HepG2 (cell line): ENCODE measurements around the gene FBLL1. TPM values are rescaled to one million over a fixed set of nuclear protein-coding genes. Genes with fewer than 3 reads are reported as not detected.

Experiments used
- HES4 ChIP-seq: sonication (generic); formaldehyde crosslinking; IDR thresholded peaks from 2 replicates; pipeline ENCODE4 v1.9.0; 2021; ENCODE audit warnings: mild to moderate bottlenecking, missing genetic modification reagents, borderline replicate concordance
- KDM5A ChIP-seq: fragments of 200-600 bp; sonication (generic); IDR thresholded peaks from 2 replicates; pipeline ENCODE4 v1.7.0; 2018; ENCODE audit warnings: antibody characterized with exemption, mild to moderate bottlenecking, low read length, borderline replicate concordance
- NPAS2 ChIP-seq: sonication (generic); formaldehyde crosslinking; IDR thresholded peaks from 2 replicates; pipeline ENCODE4 v1.8.0; 2022; ENCODE audit warnings: mild to moderate bottlenecking, missing genetic modification reagents, borderline replicate concordance
- RBAK ChIP-seq: sonication (generic); formaldehyde crosslinking; IDR thresholded peaks from 2 replicates; pipeline ENCODE4 v1.5.1; 2020; ENCODE audit warnings: mild to moderate bottlenecking, missing genetic modification reagents
- SCMH1 ChIP-seq: sonication (generic); formaldehyde crosslinking; IDR thresholded peaks from 2 replicates; pipeline ENCODE4 v1.9.0; 2021; ENCODE audit warnings: missing genetic modification reagents, mild to moderate bottlenecking, borderline replicate concordance
- ZBTB38 ChIP-seq: sonication (generic); formaldehyde crosslinking; IDR thresholded peaks from 2 replicates; pipeline ENCODE4 v1.5.1; 2020; ENCODE audit warnings: mild to moderate bottlenecking, missing genetic modification reagents
- ZC3H13 ChIP-seq: sonication (generic); formaldehyde crosslinking; IDR thresholded peaks from 2 replicates; pipeline ENCODE4 v1.8.1; 2023; ENCODE audit warnings: mild to moderate bottlenecking, missing genetic modification reagents, moderate library complexity
- ZEB1 ChIP-seq: IDR thresholded peaks from 2 replicates; pipeline ENCODE4 v1.6.1; 2012; ENCODE audit warnings: mild to moderate bottlenecking, low read depth, inconsistent platforms; ENCODE audit not compliant: insufficient replicate concordance
- ZNF138 ChIP-seq: sonication (generic); formaldehyde crosslinking; IDR thresholded peaks from 2 replicates; pipeline ENCODE4 v1.5.0; 2020; ENCODE audit warnings: mild to moderate bottlenecking, low read depth, missing genetic modification reagents
- ZNF17 ChIP-seq: sonication (generic); formaldehyde crosslinking; IDR thresholded peaks from 2 replicates; pipeline ENCODE4 v1.5.0; 2020; ENCODE audit warnings: mild to moderate bottlenecking, missing genetic modification reagents
- ZNF205 ChIP-seq: IDR thresholded peaks from 2 replicates; pipeline ENCODE4 v1.6.1; 2018; ENCODE audit warnings: missing biosample characterization, missing genetic modification reagents
- ZNF567 ChIP-seq: sonication (generic); formaldehyde crosslinking; IDR thresholded peaks from 2 replicates; pipeline ENCODE4 v1.8.1; 2023; ENCODE audit warnings: mild to moderate bottlenecking, missing genetic modification reagents, borderline replicate concordance
- ZNF660 ChIP-seq: sonication (generic); formaldehyde crosslinking; IDR thresholded peaks from 2 replicates; pipeline ENCODE4 v1.5.1; 2020; ENCODE audit warnings: mild to moderate bottlenecking, low read depth, missing genetic modification reagents, borderline replicate concordance
- ZNF713 ChIP-seq: sonication (generic); formaldehyde crosslinking; IDR thresholded peaks from 2 replicates; pipeline ENCODE4 v1.4.0; 2020; ENCODE audit warnings: mild to moderate bottlenecking, missing genetic modification reagents
- ZNF775 ChIP-seq: sonication (generic); formaldehyde crosslinking; IDR thresholded peaks from 2 replicates; pipeline ENCODE4 v1.4.0; 2020; ENCODE audit warnings: missing genetic modification reagents, mild to moderate bottlenecking, moderate library complexity, borderline replicate concordance
- ZNF879 ChIP-seq: sonication (generic); formaldehyde crosslinking; IDR thresholded peaks from 2 replicates; pipeline ENCODE4 v1.8.1; 2023; ENCODE audit warnings: missing genetic modification reagents
- polyA plus RNA-seq, 8 experiments: library from polyadenylated mRNA; depleted of rRNA in 3 of 8; stranded (reverse) in 7 of 8; unstranded in 1 of 8; fragments of >200 nt; fragmentation: Illumina TruSeq in 4 of 8; extraction: Trizol in 4 of 8; gene quantifications; 2 replicates each; pipeline versions ENCODE4 v1.2.1 to v1.2.3, GENCODE V29; 2011 to 2016; ENCODE audit warnings: low read depth in 4 of 8, missing spikeins in 1 of 8, mixed read lengths in 1 of 8; ENCODE audit not compliant: insufficient read depth in 1 of 8
- total RNA-seq, 5 experiments: library from RNA; depleted of rRNA; stranded (reverse); fragments of >200 nt; fragmentation: Illumina TruSeq; extraction: Trizol; gene quantifications; 2 replicates each; pipeline ENCODE4 v1.2.3, GENCODE V29; 2016; ENCODE audit warnings: low read depth in 1 of 5
- TF ChIP-seq, protein P1 (sequence below): sonication (generic); formaldehyde crosslinking; IDR thresholded peaks from 2 replicates; pipeline ENCODE4 v1.5.0; 2020; ENCODE audit warnings: missing genetic modification reagents
- TF ChIP-seq, protein P2 (sequence below): IDR thresholded peaks from 2 replicates; pipeline ENCODE4 v1.4.0; 2020; ENCODE audit warnings: mild to moderate bottlenecking, missing genetic modification reagents
- TF ChIP-seq, protein P3 (sequence below): sonication (generic); formaldehyde crosslinking; IDR thresholded peaks from 2 replicates; pipeline ENCODE4 v1.5.0; 2020; ENCODE audit warnings: mild to moderate bottlenecking, missing genetic modification reagents
- TF ChIP-seq, protein P4 (sequence below): sonication (generic); formaldehyde crosslinking; IDR thresholded peaks from 2 replicates; pipeline ENCODE4 v1.5.0; 2020; ENCODE audit warnings: mild to moderate bottlenecking, missing genetic modification reagents, moderate library complexity

Gene FBLL1
- total and polyA plus RNA-seq, 2 of the 13 experiments (the other 11 are each of a cell fraction or from before 2014, with no cell fraction given) = 0.17 to 0.18 TPM

DNA sequence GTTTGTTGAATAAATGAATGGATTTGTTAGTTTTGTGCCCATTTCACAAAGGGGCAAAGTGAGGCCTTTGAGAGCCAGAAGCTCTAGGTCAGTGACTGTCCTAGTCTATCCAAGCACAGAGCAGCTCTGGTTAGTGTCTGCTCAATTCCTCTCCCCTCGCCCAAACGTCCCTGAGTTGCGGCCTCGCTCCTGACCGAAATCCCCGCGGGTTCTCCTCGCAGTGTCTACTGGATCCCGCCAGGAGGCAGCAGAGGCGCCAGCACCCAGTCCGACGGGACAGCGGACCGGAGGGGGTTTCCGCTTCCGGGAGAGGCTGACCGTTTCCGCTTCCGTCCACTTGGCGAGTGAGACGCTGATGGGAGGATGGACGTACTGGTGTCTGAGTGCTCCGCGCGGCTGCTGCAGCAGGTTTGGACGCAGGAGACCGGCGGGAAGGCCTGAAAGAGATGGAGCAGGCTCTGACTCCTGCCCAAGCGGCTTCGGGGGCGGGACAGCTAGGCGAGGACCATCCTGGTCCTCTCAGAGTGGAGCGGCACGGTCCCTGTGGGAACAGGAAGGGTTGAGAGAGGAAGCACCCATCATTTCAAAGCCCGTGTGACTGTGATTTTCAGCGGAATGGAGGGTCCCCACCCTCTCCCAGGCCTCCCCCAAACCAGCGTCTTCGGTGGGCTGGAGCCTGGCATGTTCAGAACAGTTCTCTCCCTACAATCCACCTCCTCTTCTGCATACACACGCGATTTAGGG lies 42.8 kb upstream of the FBLL1 start, which contains the start of gene RARS1 (continued):
- TF ChIP-seq, protein P1, sequence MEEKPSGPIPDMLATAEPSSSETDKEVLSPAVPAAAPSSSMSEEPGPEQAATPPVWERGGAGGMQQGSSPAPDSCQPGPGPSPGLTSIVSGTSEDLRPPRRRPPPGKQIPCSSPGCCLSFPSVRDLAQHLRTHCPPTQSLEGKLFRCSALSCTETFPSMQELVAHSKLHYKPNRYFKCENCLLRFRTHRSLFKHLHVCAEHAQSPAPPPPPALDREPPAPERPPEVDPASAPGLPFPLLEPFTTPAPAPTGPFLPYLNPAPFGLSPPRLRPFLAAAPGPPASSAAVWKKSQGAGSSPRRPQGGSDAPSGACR (CRISPR knock-in tag) = no peak; the same call in 1 of the 2 replicates
- TF ChIP-seq ZC3H13 (CRISPR knock-in tag) = peak; percentile 84; the same call in 1 of the 2 replicates
- no peak for TF ChIP-seq ZNF879
- TF ChIP-seq KDM5A = peak; percentile 93
- peak; percentile 93 for TF ChIP-seq ZNF138
- TF ChIP-seq ZNF205 (CRISPR knock-in tag) = no peak
- TF ChIP-seq, protein P2, sequence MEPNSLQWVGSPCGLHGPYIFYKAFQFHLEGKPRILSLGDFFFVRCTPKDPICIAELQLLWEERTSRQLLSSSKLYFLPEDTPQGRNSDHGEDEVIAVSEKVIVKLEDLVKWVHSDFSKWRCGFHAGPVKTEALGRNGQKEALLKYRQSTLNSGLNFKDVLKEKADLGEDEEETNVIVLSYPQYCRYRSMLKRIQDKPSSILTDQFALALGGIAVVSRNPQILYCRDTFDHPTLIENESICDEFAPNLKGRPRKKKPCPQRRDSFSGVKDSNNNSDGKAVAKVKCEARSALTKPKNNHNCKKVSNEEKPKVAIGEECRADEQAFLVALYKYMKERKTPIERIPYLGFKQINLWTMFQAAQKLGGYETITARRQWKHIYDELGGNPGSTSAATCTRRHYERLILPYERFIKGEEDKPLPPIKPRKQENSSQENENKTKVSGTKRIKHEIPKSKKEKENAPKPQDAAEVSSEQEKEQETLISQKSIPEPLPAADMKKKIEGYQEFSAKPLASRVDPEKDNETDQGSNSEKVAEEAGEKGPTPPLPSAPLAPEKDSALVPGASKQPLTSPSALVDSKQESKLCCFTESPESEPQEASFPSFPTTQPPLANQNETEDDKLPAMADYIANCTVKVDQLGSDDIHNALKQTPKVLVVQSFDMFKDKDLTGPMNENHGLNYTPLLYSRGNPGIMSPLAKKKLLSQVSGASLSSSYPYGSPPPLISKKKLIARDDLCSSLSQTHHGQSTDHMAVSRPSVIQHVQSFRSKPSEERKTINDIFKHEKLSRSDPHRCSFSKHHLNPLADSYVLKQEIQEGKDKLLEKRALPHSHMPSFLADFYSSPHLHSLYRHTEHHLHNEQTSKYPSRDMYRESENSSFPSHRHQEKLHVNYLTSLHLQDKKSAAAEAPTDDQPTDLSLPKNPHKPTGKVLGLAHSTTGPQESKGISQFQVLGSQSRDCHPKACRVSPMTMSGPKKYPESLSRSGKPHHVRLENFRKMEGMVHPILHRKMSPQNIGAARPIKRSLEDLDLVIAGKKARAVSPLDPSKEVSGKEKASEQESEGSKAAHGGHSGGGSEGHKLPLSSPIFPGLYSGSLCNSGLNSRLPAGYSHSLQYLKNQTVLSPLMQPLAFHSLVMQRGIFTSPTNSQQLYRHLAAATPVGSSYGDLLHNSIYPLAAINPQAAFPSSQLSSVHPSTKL (CRISPR knock-in tag) = peak; percentile 80
- no peak for TF ChIP-seq ZNF567 (CRISPR knock-in tag)
- no peak for TF ChIP-seq ZNF17
- TF ChIP-seq HES4 (CRISPR knock-in tag) = no peak; the same call in 1 of the 2 replicates
- TF ChIP-seq, protein P3, sequence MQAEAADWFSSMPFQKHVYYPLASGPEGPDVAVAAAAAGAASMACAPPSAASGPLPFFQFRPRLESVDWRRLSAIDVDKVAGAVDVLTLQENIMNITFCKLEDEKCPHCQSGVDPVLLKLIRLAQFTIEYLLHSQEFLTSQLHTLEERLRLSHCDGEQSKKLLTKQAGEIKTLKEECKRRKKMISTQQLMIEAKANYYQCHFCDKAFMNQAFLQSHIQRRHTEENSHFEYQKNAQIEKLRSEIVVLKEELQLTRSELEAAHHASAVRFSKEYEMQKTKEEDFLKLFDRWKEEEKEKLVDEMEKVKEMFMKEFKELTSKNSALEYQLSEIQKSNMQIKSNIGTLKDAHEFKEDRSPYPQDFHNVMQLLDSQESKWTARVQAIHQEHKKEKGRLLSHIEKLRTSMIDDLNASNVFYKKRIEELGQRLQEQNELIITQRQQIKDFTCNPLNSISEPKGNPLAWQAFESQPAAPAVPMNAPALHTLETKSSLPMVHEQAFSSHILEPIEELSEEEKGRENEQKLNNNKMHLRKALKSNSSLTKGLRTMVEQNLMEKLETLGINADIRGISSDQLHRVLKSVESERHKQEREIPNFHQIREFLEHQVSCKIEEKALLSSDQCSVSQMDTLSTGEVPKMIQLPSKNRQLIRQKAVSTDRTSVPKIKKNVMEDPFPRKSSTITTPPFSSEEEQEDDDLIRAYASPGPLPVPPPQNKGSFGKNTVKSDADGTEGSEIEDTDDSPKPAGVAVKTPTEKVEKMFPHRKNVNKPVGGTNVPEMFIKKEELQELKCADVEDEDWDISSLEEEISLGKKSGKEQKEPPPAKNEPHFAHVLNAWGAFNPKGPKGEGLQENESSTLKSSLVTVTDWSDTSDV (CRISPR knock-in tag) = 0 out of 2 replicates have a peak, but pooled peaks have one; percentile 33
- TF ChIP-seq ZEB1 = no peak
- TF ChIP-seq SCMH1 (CRISPR knock-in tag) = no peak
- TF ChIP-seq ZBTB38 (CRISPR knock-in tag) = peak; percentile 78
- no peak for TF ChIP-seq ZNF660 (CRISPR knock-in tag)
- no peak for TF ChIP-seq RBAK (CRISPR knock-in tag)
- no peak for TF ChIP-seq ZNF713 (CRISPR knock-in tag)
- TF ChIP-seq ZNF775 (CRISPR knock-in tag) = no peak
- TF ChIP-seq, protein P4, sequence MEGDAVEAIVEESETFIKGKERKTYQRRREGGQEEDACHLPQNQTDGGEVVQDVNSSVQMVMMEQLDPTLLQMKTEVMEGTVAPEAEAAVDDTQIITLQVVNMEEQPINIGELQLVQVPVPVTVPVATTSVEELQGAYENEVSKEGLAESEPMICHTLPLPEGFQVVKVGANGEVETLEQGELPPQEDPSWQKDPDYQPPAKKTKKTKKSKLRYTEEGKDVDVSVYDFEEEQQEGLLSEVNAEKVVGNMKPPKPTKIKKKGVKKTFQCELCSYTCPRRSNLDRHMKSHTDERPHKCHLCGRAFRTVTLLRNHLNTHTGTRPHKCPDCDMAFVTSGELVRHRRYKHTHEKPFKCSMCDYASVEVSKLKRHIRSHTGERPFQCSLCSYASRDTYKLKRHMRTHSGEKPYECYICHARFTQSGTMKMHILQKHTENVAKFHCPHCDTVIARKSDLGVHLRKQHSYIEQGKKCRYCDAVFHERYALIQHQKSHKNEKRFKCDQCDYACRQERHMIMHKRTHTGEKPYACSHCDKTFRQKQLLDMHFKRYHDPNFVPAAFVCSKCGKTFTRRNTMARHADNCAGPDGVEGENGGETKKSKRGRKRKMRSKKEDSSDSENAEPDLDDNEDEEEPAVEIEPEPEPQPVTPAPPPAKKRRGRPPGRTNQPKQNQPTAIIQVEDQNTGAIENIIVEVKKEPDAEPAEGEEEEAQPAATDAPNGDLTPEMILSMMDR = peak; percentile 99
- TF ChIP-seq NPAS2 = no peak
